Suprapubic skin (tissue), 4 donors: ENCODE data around the gene KSR1. TPM values are rescaled to one million over a fixed set of nuclear protein-coding genes. Genes with fewer than 3 reads are reported as not detected.

Experiments used
- DNase-seq, 2 donors: peaks; one replicate each; pipeline ENCODE4 v3.0.0-alpha.2; 2019; ENCODE audit warnings: low spot score in 2 of 2
- H3K27ac ChIP-seq: fragments of 200-600 bp; sonication (generic); one replicate; pipeline ENCODE4 v1.5.1; 2019
- H3K27me3 ChIP-seq: fragments of 200-600 bp; sonication (generic); one replicate; pipeline ENCODE4 v1.5.1; 2019
- H3K36me3 ChIP-seq: fragments of 200-600 bp; sonication (generic); one replicate; pipeline ENCODE4 v1.5.1; 2019
- H3K4me1 ChIP-seq: fragments of 200-600 bp; sonication (generic); one replicate; pipeline ENCODE4 v1.5.1; 2019
- H3K4me3 ChIP-seq: fragments of 200-600 bp; sonication (generic); one replicate; pipeline ENCODE4 v1.5.1; 2019; ENCODE audit warnings: mild to moderate bottlenecking
- H3K9me3 ChIP-seq: fragments of 200-600 bp; sonication (generic); one replicate; pipeline ENCODE4 v1.5.1; 2019
- EP300 ChIP-seq: sonication (generic); formaldehyde crosslinking; IDR thresholded peaks from one replicate; pipeline ENCODE4 v1.6.1; 2017; ENCODE audit warnings: antibody characterized with exemption
- POLR2A ChIP-seq, 2 donors: fragments of 450-650 bp; IDR thresholded peaks; one replicate each; pipeline ENCODE4 v1.6.1; 2017; ENCODE audit warnings: antibody characterized with exemption in 2 of 2, mild to moderate bottlenecking in 2 of 2, moderate library complexity in 2 of 2
- POLR2AphosphoS5 ChIP-seq, 3 donors: sonication (generic); formaldehyde crosslinking; IDR thresholded peaks; one replicate each; pipeline ENCODE4 v1.6.1; 2017; ENCODE audit warnings: antibody characterized with exemption in 3 of 3
- WGBS: methylation state at CpG from one replicate; pipeline ENCODE4 v1.1.5; 2018; 5-methylcytosine and 5-hydroxymethylcytosine counted together
- total RNA-seq, 4 donors: library from RNA; depleted of rRNA; stranded (reverse); fragments of >200 nt; gene quantifications; one replicate each; pipeline ENCODE4 v1.1.0, GENCODE V29; 2016
- TF ChIP-seq, protein P1 (sequence below), 2 donors: fragments of 200-600 bp in 1 of 2; fragments of 450-650 bp in 1 of 2; sonication (generic) in 1 of 2; IDR thresholded peaks; one replicate each; pipeline ENCODE4 v1.5.1; 2016 to 2019; ENCODE audit warnings: antibody characterized with exemption in 2 of 2, mild to moderate bottlenecking in 1 of 2, moderate library complexity in 1 of 2

The KSR1 gene
- total RNA-seq, 4 donors from 2014 or later: 38.1 to 54.0 (median 49.5) TPM

DNA sequence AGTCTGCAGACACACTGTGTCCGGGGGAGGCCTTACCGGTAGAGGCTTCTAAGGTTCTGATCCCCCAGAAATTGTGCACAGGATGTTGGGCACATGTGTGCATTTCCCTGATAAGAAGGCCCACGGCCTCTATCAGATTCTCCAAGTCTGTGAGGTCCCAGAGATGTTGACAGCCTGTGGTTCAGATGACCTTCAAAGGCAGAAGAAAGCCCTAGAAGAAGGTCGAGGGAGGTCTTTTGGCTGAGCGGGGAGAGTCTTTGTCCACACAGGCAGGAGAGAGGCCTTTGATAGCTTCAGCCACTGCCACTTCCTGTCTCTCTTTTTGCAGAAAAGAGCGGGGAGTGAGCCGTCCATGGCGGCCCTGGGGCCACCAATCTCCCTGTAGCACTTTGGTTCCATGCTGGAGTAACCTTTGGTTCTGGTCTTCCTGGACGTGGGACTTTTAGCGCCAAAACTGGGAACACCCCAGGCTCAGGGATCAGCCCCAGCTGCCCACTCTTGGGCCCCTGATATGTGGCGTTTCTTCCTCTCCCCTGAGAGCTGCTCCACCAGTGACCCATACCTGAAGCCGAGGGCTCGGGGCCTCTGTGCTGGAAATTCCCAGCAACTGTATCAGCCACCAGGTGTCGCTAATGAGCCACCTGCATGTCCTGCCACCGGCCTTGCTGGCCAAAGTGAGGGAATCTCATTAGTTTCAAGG is 146.6 kb downstream of the KSR1 start:
- peak; percentile 81 to 88 for DNase-seq
- WGBS: 52% methylated on average over 10 of the region's 15 CpGs
- Histone ChIP-seq H3K9me3 (no peaks in the 10 kb centered on the region), H3K36me3 (peaks cover 51% of the 10 kb centered on the region), H3K27ac (no peak overlapping the region), H3K27me3 (no peaks in the 10 kb centered on the region), H3K4me3 (no peak overlapping the region), H3K4me1 (peaks cover 9% of the 10 kb centered on the region)
- no peak for TF ChIP-seq EP300
- TF ChIP-seq, protein P1, sequence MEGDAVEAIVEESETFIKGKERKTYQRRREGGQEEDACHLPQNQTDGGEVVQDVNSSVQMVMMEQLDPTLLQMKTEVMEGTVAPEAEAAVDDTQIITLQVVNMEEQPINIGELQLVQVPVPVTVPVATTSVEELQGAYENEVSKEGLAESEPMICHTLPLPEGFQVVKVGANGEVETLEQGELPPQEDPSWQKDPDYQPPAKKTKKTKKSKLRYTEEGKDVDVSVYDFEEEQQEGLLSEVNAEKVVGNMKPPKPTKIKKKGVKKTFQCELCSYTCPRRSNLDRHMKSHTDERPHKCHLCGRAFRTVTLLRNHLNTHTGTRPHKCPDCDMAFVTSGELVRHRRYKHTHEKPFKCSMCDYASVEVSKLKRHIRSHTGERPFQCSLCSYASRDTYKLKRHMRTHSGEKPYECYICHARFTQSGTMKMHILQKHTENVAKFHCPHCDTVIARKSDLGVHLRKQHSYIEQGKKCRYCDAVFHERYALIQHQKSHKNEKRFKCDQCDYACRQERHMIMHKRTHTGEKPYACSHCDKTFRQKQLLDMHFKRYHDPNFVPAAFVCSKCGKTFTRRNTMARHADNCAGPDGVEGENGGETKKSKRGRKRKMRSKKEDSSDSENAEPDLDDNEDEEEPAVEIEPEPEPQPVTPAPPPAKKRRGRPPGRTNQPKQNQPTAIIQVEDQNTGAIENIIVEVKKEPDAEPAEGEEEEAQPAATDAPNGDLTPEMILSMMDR (IDR thresholded peaks at IDR 0.05): peak; percentile 81 to 93

DNA sequence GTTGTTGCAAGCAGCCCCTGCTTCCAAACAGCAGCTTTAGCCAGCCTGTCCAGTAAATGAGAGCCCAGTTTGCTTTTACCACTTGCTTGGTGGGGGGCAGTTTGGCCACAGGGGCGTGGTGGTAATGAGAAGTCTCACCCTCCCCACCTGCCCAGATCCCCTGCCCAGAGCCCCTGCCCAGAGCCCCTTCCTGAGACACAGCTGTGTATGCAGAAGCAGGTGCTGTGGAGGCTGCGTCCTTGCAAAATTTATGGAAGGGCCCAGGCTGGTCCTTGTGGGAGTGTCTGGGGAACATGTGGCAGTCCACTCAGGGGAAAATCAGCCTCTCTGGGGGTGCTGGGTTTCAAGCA is 147.1 kb downstream of the KSR1 start:
- 96% methylated on average over 2 of the region's 2 CpGs for WGBS
- Histone ChIP-seq H3K4me3 (no peak overlapping the region), H3K4me1 (peaks cover 9% of the 10 kb centered on the region), H3K9me3 (no peaks in the 10 kb centered on the region), H3K27ac (no peak overlapping the region), H3K36me3 (peaks cover 50% of the 10 kb centered on the region), H3K27me3 (no peaks in the 10 kb centered on the region)
- no peak for DNase-seq
- TF ChIP-seq EP300: no peak
- TF ChIP-seq, protein P1 (IDR thresholded peaks at IDR 0.05): no peak

DNA sequence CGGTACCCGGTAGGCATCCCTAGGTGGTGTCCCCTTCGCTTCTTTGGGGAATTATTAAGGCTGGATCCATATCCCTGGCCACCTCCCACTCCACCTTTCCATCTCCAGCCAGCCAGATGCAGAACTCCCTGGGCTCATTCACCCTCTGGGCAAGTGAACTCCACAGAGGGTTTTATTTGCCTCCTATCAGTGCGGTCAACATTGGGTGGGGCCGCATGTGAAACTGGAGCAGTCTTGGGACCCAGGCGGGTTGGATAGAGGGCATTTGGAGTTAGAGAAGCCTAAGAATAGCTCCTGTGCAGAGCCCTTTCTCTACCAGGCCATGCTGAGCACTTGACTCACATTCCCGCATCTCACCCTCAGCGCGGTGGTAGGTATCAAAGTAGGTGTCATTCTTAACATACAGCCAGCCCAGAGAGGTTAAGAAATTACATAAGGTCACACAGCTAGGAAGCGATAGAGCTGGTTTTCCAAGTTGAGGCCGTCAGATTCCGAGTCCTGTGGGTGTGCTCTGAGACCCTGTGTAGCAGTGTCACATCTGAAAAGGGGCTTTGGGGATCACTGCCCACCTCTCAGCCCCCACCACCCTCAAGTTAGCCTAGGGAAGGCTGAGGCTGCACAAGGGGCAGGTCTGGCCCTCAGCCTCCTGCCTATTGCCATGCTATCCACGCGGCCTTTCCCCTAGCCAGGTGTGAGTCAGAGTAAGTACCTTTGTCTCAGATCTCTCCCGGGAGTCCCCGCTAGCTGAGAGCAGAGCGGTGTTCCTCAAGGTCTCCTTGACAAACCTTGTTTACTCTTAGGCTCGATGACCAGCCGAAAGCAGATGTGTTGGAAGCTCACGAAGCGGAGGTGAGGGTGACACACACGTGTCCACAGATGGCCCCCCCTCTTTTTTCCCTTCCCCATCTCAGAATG is 147.9 kb downstream of the KSR1 start:
- peaks cover 49% of the 10 kb centered on the region for H3K36me3 ChIP-seq

DNA sequence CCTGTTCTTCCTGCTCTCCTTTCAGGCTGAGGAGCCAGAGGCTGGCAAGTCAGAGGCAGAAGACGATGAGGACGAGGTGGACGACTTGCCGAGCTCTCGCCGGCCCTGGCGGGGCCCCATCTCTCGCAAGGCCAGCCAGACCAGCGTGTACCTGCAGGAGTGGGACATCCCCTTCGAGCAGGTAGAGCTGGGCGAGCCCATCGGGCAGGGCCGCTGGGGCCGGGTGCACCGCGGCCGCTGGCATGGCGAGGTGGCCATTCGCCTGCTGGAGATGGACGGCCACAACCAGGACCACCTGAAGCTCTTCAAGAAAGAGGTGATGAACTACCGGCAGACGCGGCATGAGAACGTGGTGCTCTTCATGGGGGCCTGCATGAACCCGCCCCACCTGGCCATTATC is 149.2 kb downstream of the KSR1 start:
- H3K36me3 ChIP-seq: peaks cover 59% of the 10 kb centered on the region
- 93% methylated on average over 13 of the region's 25 CpGs for WGBS
- no peaks in the 10 kb centered on the region for H3K27me3 ChIP-seq

More for the DNA sequence above, 147.9 kb downstream of the KSR1 start:
- 93% methylated on average over 22 of the region's 22 CpGs for WGBS
- Histone ChIP-seq H3K27me3 (no peaks in the 10 kb centered on the region), H3K9me3 (no peaks in the 10 kb centered on the region), H3K27ac (no peak overlapping the region), H3K4me3 (no peak overlapping the region), H3K4me1 (peaks cover 9% of the 10 kb centered on the region)
- TF ChIP-seq, protein P1 (IDR thresholded peaks at IDR 0.05): no peak
- TF ChIP-seq EP300 (no peak), POLR2A (IDR thresholded peaks at IDR 0.05) (no peak), POLR2AphosphoS5 (IDR thresholded peaks at IDR 0.05) (no peak)
- DNase-seq: no peak

More for the DNA sequence above, 149.2 kb downstream of the KSR1 start:
- Histone ChIP-seq H3K4me1 (peaks cover 9% of the 10 kb centered on the region), H3K9me3 (no peaks in the 10 kb centered on the region), H3K4me3 (no peak overlapping the region), H3K27ac (no peak overlapping the region)
- DNase-seq: no peak
- TF ChIP-seq POLR2A (IDR thresholded peaks at IDR 0.05) (no peak), POLR2AphosphoS5 (IDR thresholded peaks at IDR 0.05) (no peak), EP300 (no peak)
- TF ChIP-seq, protein P1 (IDR thresholded peaks at IDR 0.05): no peak
